Glutamatergic neuron (in vitro differentiated cells): ENCODE measurements around the gene SRPX2. TPM values are rescaled to one million over a fixed set of nuclear protein-coding genes. Genes with fewer than 3 reads are reported as not detected.

Source experiments
- DNase-seq: peaks from one replicate; pipeline ENCODE4 v3.0.0; 2022
- H3K27ac Mint-ChIP-seq: one replicate; pipeline ENCODE4 v1.8.0; 2020; ENCODE audit warnings: mild to moderate bottlenecking, mixed read lengths, inconsistent platforms; ENCODE audit not compliant: unreplicated experiment
- H3K27me3 Mint-ChIP-seq: one replicate; pipeline ENCODE4 v1.8.0; 2020; ENCODE audit warnings: mild to moderate bottlenecking, moderate library complexity, mixed read lengths, inconsistent platforms; ENCODE audit not compliant: unreplicated experiment
- H3K36me3 Mint-ChIP-seq: one replicate; pipeline ENCODE4 v1.8.0; 2020; ENCODE audit warnings: mild to moderate bottlenecking, mixed read lengths, inconsistent platforms; ENCODE audit not compliant: unreplicated experiment
- H3K4me1 Mint-ChIP-seq: one replicate; pipeline ENCODE4 v1.8.0; 2020; ENCODE audit warnings: mild to moderate bottlenecking, low read depth, mixed read lengths, inconsistent platforms; ENCODE audit not compliant: unreplicated experiment
- H3K4me3 Mint-ChIP-seq: one replicate; pipeline ENCODE4 v1.8.0; 2020; ENCODE audit warnings: mild to moderate bottlenecking, mixed read lengths, inconsistent platforms; ENCODE audit not compliant: unreplicated experiment
- H3K9me3 Mint-ChIP-seq: one replicate; pipeline ENCODE4 v1.8.0; 2020; ENCODE audit warnings: mild to moderate bottlenecking, moderate library complexity, mixed read lengths, inconsistent platforms; ENCODE audit not compliant: unreplicated experiment
- CTCF ChIP-seq: fragments of 200-600 bp; sonication (generic); IDR thresholded peaks from one replicate; pipeline ENCODE4 v1.5.0; 2021; ENCODE audit not compliant: partially characterized antibody, unreplicated experiment
- total RNA-seq: library from RNA; stranded (reverse); fragmentation: NEBNext Ultra II Directional; extraction: Animal tissue kit (Norgen Biotek cat#: 25700); gene quantifications from one replicate; pipeline ENCODE4 v1.2.1, GENCODE V29; 2021; ENCODE audit not compliant: unreplicated experiment

Gene SRPX2
- total RNA-seq, 1 donor from 2014 or later = not detected

- no peaks in the 10 kb centered on the region for H3K36me3 Mint-ChIP-seq
- H3K27me3 Mint-ChIP-seq = no peaks in the 10 kb centered on the region
- H3K9me3 Mint-ChIP-seq = peaks cover 1% of the 10 kb centered on the region
- H3K4me1 Mint-ChIP-seq = no peaks in the 10 kb centered on the region
- no peak for DNase-seq
- TF ChIP-seq CTCF = no peak
- no peak overlapping the region for H3K4me3 Mint-ChIP-seq
- no peak overlapping the region for H3K27ac Mint-ChIP-seq
These were observed 37.2 kb upstream of the SRPX2 start for GRCh38 chrX:100606753-100607152.

GRCh38 chrX:100609591-100609990 is 34.4 kb upstream of the SRPX2 start:
- Mint-ChIP-seq H3K4me3 (no peak overlapping the region), H3K27ac (no peak overlapping the region), H3K9me3 (peaks cover 1% of the 10 kb centered on the region), H3K4me1 (no peaks in the 10 kb centered on the region), H3K36me3 (no peaks in the 10 kb centered on the region), H3K27me3 (no peaks in the 10 kb centered on the region)
- no peak for TF ChIP-seq CTCF
- DNase-seq = no peak

GRCh38 chrX:100611951-100612350 is 32.0 kb upstream of the SRPX2 start:
- Mint-ChIP-seq H3K36me3 (no peaks in the 10 kb centered on the region), H3K4me1 (no peaks in the 10 kb centered on the region), H3K9me3 (no peaks in the 10 kb centered on the region), H3K27ac (no peak overlapping the region), H3K4me3 (no peak overlapping the region), H3K27me3 (no peaks in the 10 kb centered on the region)
- DNase-seq = no peak
- no peak for TF ChIP-seq CTCF

GRCh38 chrX:100615005-100615404 is 29.0 kb upstream of the SRPX2 start:
- DNase-seq = no peak
- no peaks in the 10 kb centered on the region for H3K27me3 Mint-ChIP-seq
- no peaks in the 10 kb centered on the region for H3K9me3 Mint-ChIP-seq
- TF ChIP-seq CTCF = peak; percentile 41
- H3K4me1 Mint-ChIP-seq = no peaks in the 10 kb centered on the region
- no peak overlapping the region for H3K27ac Mint-ChIP-seq
- H3K36me3 Mint-ChIP-seq = no peaks in the 10 kb centered on the region
- no peak overlapping the region for H3K4me3 Mint-ChIP-seq

- no peak for TF ChIP-seq CTCF
- no peaks in the 10 kb centered on the region for H3K36me3 Mint-ChIP-seq
- H3K9me3 Mint-ChIP-seq = no peaks in the 10 kb centered on the region
- DNase-seq = peak; percentile 13
- no peak overlapping the region for H3K27ac Mint-ChIP-seq
- no peaks in the 10 kb centered on the region for H3K27me3 Mint-ChIP-seq
- no peaks in the 10 kb centered on the region for H3K4me1 Mint-ChIP-seq
- H3K4me3 Mint-ChIP-seq = no peak overlapping the region
These were observed 21.0 kb upstream of the SRPX2 start for GRCh38 chrX:100623001-100623400.
